DLD1 (cell line): ENCODE measurements around the gene SYTL1.
"Not testable (repeated sequence)": the region's sequence is repeated elsewhere in the genome, so short reads cannot be mapped to it uniquely, and the experiment has no call there.

Source experiments
- in situ Hi-C: cut with HindIII; loops from 2 replicates; pipeline ENCODE4 v1.10.0; 2017; ENCODE audit warnings: low sequenced_read_pairs

Gene SYTL1

GRCh38 chr1:27381969-27382762 is 40.3 kb downstream of the SYTL1 start:
- in situ Hi-C loops = no loop called here

DNA sequence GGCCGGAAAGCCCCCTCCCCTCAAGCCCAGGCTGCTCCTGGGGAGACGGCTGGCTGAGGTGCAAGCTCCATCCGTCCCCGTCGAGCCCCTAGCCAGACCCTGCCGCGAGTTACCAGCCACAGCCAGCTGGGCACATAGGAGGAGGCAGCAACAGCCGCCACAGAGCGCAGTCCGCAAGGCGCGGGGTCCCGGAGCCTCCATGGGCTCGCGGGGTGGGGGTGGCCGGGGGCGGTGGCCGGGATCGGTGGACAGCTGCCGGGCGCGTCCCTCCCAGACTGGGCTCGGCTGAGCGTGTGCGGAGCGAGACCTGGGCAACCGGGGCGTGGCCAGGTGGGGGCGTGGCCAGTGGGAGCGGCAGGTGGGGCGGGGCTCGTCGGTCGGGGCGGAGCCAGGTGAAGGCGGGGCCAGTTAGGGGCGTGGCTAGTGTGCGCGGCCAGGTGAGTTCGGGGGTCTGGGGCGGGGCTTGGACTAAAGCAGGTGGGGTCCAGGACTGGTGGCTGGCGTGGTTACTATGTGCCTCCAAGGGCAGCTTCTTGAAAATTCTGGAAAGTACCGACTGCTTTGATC is 41.3 kb downstream of the SYTL1 start, which contains the start of gene CD164L2:
CD164L2 (minus strand) TSS at position 295 of the 567 bp plus-strand sequence; CDS start at position 201, 94 bp downstream.
- in situ Hi-C loops = no loop called here

- in situ Hi-C loops = no loop called here
Measured at GRCh38 chr1:27383661-27384060, 41.8 kb downstream of the SYTL1 start.

GRCh38 chr1:27384797-27385196 is 43.0 kb downstream of the SYTL1 start:
- in situ Hi-C loops = not testable (repeated sequence)

DNA sequence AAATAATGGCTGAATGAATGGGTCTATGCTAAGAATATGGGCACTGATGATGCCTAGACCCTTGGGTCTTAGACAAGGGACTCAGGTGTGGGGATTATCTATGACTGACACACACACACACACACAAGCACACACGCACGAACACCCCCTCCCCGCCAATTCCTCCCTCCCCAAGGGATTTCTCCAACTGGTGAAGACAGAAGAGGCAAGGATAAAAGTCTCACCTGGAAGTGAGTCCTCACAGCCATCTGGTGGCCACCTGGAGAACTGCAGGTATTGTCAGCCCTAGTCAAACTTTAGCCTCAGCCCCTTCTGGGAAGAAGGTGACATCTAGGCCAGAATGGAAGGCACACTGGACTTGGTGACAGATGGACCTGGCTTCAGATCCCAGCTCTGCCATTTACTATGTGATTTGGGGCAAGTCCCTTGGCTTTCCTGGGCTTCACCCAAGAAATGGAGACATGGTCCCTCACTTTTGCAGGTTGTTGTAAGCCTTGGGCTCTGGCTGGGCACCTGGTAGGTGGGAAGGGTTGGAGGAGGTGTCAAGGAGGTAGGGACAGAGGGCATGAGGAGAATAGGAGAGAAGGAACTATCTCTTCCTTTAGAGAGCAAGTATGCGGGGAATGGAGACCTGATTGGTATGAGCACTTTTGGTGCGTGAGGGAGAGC is 46.6 kb downstream of the SYTL1 start:
- in situ Hi-C loops = no loop called here

DNA sequence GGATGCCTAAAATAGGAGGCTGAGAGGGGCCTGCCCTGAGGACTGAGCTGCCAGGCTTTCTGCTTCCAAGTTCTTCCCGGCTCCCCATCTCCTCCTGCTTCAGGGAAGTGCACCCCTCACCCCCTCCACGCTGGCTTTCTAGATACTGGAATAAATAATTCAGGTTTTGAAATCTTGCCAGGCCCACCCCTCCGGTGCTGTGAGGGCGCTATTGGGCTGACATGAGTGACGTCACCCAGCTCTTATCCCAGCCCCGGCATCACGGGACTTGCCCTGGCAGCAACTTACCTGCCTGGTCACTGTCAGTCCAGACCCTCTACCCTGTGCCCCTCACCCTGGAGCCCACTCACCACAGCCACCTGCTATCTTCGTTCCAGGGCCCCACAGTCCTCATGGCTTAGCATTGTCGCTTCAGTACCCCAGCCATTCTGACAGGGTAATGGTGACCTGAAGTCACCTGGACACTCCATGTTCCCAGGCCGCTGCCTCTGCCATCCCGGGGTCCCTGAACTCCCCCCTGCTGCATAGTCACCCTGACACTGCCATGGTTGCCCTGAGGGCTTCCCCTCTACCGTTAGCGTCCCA is 49.8 kb downstream of the SYTL1 start:
- in situ Hi-C loops = no loop called here

DNA sequence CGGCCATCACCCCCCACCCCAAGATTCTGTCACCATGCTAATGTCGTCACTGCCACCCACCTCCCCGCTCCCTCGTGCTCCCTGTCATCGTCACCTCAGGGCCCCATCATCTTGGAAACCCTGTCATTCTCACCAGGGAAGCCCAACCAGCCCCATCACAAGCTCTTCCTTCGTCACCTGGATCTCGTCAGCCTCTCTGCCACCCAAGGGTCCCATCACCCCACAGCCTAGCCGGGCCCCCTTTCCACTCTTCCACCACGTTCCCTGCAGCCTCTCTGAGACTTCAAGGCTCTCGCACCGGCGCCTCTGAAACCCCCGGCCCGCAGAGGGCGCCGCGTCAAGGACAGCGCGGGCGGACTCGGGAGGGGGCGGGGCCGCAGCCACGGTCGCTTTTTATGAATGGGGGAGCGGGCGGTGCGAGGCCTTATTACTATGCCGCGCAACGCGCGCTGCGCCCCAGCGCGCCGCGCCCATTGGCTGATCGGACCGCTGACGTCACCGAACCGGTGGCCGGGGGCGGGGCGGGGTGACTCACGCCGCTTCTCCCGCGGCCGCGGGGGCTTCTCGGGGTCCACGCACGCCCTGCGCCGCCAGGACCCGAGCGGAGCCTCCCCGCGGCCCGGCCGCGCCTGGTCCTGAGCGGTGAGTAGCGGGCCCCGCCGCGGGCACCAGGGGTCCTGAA is 50.4 kb downstream of the SYTL1 start, which contains the start of gene GPR3:
GPR3 (plus strand) TSS at position 527 of the 682 bp plus-strand sequence. CDS start 1,177 bp downstream, outside the sequence.
- in situ Hi-C loops = no loop called here

DNA sequence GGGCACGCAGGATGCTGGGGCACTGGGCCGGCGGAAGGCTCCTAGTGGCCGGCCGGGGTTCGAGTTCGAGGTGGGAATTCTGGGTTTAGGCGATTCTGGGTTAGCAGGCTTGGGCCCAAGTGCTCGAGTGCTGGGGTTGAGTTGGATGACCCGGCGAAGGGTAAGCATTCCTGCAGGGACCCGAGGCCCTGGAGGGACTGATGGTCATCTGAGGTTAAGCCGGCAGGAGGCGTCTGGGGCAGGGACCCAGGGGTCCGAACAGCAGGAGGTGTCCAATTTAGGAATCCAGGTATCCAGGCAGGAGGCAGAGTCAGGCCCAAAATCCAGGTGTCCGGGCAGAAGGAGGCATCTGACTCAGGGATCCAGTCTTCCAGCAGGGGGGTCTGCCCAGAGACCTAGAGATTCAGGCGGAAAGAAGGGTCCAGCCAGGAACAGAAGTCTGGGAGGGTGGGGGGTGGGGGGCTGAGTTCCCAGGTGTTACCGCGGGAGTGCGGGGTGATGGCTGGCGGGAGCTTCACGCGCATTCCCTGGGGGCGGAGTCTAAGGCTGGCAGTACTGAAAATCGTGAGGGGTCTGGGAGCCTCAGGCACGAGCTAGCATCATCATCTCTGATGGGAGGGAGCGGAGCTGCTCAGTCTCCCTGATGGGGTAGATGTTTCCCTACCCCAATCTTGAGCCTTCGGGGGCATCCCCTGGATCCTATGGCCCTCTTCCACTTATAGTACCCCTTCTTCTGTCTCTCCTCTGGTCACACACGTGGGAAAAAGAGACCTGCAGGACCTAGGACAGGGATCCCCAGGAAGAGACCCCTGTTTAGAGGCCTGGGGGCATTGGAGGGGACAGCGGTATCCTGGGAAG is 51.2 kb downstream of the SYTL1 start:
- in situ Hi-C loops = no loop called here

DNA sequence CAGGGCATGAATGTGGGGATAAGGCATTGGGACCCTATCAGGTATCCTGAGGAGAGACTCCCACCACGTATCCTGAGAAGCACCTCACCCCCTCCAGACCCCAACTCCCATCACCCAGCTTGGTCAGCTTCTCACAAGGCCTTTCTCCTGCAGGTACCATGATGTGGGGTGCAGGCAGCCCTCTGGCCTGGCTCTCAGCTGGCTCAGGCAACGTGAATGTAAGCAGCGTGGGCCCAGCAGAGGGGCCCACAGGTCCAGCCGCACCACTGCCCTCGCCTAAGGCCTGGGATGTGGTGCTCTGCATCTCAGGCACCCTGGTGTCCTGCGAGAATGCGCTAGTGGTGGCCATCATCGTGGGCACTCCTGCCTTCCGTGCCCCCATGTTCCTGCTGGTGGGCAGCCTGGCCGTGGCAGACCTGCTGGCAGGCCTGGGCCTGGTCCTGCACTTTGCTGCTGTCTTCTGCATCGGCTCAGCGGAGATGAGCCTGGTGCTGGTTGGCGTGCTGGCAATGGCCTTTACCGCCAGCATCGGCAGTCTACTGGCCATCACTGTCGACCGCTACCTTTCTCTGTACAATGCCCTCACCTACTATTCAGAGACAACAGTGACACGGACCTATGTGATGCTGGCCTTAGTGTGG is 51.9 kb downstream of the SYTL1 start:
- in situ Hi-C loops = no loop called here

- in situ Hi-C loops = no loop called here
Measured at GRCh38 chr1:27394282-27394658, 52.4 kb downstream of the SYTL1 start.

DNA sequence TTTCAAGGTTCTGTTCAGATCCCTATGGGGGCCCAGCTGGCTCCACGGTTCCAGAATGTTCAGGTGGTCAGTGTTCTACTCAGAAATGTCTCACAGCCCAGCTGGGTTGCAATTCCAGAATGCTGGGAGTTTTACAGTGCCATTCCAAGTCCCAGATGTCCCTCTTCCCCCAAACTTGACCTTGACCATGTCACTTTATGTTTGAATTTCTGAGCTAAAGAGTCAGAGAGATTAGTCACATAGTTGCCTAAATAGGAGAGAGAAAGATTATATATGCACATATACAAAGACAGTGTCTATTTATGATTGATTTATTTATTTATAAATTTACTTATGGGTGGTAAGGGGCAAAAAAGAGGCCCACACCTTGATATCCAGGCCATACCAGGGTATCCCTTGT is 53.1 kb downstream of the SYTL1 start:
- in situ Hi-C loops = no loop called here

- in situ Hi-C loops = no loop called here
Measured at GRCh38 chr1:27395441-27396195, 53.8 kb downstream of the SYTL1 start.

GRCh38 chr1:27397110-27397509 is 55.3 kb downstream of the SYTL1 start:
- in situ Hi-C loops = no loop called here

GRCh38 chr1:27397749-27398148 is 55.9 kb downstream of the SYTL1 start:
- in situ Hi-C loops = no loop called here

DNA sequence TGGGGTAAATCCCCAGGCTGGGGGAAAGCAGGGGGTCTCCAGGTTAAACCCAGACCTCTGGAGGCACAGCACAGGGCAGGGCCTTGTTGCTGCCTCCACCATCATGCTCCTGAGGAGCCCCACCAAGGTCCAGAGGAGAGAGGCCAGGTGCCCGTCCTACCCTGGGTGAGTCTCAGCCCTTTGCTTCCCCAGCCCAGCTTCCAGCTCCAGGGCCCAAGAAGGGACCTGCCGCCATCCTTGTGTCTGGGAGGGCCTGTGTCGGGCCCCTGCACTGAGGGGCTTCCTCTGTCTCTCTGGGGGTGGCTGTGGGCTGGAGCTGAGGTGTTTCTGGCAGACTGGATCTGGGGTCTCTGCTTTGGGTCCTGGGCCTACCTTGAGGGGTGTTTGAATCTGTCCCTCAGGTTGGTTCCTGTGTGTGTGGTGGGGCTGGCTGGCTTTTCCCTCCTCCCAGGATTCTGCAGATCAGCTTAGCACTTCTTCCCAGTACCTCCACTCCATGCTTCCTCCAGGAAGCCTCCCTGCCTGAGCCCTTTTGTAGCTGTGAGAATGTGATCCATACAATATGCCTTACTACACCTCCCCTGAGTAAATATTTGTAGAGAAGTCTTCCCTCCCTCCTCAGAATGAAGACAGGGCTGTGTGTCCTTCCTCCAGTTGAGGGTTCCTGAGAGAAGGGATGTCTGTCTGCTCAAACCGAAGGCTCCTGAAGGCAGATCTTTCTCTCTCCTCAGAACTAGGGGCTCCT is 56.8 kb downstream of the SYTL1 start:
- in situ Hi-C loops = no loop called here

DNA sequence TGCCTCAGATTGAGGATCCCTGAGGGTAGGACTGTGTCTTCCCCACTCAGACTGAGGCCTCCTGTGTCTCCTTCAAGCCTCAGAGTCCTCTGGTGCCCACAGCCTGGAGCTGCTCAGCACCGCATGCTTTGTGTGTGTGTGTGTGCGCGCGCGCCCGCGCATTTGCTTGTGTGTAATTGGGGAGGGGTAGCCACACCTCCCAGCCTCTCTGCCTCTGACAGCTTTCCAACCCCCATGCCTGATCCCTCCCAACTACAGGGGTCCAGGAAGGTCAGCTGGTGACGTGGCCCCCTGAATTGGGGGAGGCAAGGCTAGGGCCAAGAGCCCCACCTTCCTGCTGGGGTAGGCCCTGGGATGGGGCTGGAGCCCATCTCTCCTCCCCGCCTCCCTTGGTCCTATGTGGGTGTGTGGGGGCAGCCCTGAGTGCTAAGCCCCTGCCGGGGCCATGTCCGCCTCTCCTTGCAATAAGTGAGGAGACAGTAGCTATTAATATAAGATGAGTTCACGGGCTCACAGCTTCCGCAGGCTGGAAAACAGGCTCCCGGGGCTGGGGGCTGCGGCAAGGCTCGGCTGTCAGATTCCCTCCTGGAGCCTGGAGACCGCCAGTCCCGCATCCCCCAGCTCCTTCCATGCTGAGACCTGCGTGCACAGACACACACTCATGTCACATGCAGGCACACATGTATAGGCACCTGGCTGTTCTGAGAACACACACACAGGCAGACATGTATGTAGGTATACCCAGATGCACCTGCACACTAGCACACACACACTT is 57.6 kb downstream of the SYTL1 start:
- in situ Hi-C loops = loop anchor here (25.0 kb wide), 1 partner anchor 188 kb away; no protein-coding TSS in a partner anchor
